ENCODE results near the gene LRRC75A. TPM values are rescaled to one million over a fixed set of nuclear protein-coding genes. Genes with fewer than 3 reads are reported as not detected.
"Not testable (repeated sequence)": the region's sequence is repeated elsewhere in the genome, so short reads cannot be mapped to it uniquely, and the experiment has no call there.

LRRC75A gene, protein sequence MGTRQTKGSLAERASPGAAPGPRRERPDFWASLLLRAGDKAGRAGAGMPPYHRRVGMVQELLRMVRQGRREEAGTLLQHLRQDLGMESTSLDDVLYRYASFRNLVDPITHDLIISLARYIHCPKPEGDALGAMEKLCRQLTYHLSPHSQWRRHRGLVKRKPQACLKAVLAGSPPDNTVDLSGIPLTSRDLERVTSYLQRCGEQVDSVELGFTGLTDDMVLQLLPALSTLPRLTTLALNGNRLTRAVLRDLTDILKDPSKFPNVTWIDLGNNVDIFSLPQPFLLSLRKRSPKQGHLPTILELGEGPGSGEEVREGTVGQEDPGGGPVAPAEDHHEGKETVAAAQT
- 1.1 and 1.3 TPM in 2 replicates for total RNA-seq

DNA sequence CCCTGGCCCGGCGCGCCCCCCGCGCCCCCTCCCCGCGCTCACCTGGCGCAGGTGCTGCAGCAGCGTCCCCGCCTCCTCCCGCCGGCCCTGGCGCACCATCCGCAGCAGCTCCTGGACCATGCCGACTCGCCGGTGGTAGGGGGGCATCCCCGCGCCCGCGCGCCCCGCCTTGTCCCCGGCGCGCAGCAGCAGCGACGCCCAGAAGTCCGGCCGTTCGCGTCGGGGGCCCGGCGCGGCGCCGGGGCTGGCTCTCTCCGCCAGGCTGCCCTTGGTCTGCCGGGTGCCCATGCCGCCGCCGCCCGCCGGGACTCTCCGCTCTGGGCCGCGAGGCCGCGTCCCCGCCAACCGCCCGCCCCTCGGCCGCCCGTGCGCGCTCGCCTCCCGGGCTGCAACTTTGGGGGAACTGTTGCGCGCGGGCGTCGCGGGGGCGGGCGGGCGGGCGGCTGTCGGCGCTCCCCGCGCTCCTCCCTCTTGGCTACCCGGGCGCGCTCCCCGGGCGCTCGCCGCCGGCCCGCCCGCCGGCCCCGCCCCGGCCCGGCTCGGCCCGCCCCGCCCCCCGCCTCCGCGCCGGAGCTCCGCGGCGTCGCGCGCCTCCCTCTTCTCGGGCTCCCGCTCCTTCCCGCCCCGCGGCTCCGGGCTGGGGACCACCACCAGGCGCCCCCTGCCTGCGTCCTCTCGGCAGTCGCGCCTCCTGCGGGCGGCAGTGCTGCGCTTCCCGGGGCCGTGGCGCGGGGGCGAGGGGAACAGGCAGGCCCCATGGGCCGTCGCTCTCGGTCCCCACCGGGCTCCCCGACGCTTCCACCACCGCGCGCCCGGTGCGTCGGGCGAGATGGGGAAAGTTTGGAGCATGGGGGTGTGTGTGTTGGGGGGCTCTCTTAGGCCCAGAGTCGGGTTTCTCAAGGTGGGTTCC is at the start of gene LRRC75A:
LRRC75A (minus strand) TSS at position 491 of the 910 bp plus-strand sequence; CDS start at position 288, 203 bp downstream.
- intact Hi-C loops (cut with micrococcal nuclease), result no loop called here

DNA sequence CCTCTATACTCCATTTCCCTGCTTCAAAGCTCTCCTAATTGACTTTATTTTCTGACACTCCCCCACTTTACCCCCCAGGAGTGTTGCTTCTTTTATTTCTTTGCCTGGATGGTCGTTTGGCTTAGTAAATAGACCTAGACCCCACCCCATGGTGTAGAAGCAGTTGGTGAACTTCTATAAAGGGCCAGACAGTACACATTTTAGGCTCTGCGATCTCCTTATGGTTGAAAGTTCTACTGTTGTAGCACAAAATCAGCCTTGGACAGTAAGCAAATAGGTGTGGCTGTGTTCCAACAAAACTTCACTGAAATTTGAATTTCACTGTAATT is 45.1 kb upstream of the LRRC75A start:
- intact Hi-C loops (cut with micrococcal nuclease), result loop anchor here (1.0 to 10.0 kb wide), 6 partner anchors 52 to 744 kb away; partner anchors contain the start of genes CCDC144A, COPS3, TTC19 and ZSWIM7

DNA sequence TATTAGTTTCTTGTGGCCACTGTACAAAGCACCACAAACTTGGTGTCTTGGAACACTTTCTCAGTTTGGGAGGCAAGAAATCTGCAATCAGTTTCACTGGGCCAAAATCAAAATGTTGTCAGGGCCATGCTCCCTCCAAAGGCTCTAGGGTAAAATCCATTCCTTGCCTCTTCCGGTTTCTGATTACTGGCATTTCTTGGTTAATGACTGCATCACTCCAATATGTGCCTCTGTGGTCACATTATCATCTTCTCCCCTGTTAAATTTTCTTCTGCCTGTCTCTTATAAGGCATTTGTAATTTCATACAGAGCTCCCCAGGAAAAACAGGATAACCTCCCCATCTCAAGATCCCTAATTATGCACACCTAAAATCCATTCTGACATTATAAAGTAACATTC is 42.2 kb upstream of the LRRC75A start:
- intact Hi-C loops (cut with micrococcal nuclease), result loop anchor here (10.0 kb wide), 2 partner anchors 509 to 539 kb away; partner anchors contain the start of genes TTC19 and ZSWIM7

DNA sequence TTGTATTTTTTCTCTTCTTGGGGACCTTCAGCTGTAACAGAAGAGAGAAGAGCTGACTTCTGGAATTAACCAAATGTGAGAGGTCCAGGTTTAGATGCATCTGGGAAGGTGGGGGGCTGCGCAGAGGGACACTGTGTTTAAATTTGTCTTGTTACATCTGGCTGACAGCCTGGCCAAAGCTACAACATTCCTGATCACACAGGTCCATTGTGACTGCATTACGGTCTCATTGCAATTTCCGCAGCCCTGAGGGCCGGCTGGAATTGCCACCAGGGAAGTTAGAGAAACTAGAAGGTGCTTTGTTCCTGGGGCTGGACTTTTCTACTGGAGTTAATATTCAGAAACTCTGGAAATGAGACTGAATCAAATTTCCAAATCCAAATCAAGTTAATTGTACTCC is 37.9 kb upstream of the LRRC75A start:
- intact Hi-C loops (cut with micrococcal nuclease), result loop anchor here (10.0 kb wide), 2 partner anchors 505 to 535 kb away; partner anchors contain the start of genes TTC19 and ZSWIM7

DNA sequence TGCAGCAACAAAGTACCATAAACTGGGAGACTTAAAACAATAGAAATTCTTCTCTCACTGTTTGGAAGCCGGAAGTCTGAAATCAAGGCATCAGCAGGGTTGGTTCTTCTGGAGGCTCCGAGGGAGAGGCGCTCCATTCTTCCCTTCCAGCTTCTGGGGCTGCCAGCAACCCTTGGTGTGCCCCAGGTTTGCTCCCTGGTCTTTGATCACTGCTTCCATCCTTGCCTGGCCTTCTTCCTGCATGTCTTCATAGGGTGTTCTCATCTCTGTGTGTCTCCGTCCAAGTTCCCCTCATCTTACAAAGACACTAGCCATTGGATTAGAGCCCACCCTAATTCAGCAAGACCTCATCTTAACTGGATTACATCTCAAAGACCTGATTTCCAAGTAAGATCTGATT is 35.3 kb upstream of the LRRC75A start:
- intact Hi-C loops (cut with micrococcal nuclease), result no loop called here

DNA sequence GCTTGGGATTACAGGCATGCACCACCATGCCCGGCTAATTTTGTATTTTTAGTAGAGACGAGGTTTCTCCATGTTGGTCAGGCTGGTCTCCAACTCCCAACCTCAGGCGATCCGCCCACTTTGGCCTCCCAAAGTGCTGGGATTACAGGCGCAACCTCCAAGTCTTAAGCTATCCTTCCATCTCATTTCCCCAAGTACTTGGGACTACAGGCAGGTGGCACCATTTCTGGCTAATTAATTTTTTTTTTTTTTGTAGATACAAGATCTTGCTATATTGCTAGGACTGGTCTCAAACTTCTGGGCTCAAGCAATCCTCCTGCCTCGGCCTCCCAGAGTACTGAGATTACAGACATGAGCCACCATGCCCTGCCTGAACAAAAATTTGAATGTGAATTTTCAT is 33.6 kb upstream of the LRRC75A start:
- intact Hi-C loops (cut with micrococcal nuclease), result not testable (repeated sequence)

DNA sequence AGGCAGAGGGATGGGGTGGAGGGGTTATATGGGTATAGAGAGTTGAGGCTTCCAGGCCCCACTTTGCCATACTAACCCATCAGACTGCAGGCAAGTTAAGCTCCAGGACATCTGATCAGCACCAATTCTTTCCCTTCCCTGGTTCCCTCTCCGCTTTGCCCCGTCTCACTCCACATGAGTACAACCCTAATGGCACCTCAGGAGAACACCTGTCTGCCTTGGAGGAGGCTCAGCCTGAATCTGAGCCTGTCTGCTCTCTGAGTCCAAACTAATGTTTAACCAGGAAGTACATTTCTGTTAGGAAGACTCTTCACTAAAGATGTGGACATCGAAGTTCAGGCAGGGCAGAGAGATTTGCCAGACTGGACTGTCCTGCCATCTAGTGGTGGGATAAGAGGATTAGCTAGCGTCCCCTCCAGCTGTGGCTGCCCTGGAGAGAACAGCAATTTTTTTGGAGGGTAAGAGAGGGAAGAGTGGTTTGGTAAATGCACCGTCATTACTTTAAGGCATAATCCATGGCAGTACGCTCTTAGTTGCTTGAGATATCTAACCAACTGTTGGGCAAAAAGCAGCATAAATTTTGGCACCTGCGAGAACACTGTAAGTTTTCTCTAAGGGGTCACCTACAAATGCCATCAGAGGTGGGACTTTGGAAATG is 29.2 kb upstream of the LRRC75A start:
- intact Hi-C loops (cut with micrococcal nuclease), result loop anchor here (1.0 to 5.0 kb wide), 5 partner anchors 68 to 692 kb away; no protein-coding TSS in a partner anchor

DNA sequence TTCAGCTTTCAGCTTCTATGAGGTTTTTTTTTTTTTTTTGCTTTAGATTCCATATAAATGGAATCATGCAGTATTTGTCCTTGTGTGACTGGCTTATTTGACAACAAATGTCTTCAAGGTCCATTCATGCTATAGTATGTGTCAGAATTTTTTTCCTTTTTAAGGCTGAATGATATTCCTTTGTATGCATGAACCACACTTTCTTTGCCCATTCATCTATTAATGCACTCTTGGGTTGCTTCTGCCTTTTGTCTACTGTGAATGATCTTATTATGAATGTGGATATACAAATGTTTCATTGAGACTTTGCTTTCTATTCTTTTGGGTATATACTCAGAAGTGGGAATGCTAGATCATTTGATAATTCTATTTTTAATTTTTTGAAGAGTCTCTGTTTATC is 27.0 kb upstream of the LRRC75A start:
- intact Hi-C loops (cut with micrococcal nuclease), result no loop called here

DNA sequence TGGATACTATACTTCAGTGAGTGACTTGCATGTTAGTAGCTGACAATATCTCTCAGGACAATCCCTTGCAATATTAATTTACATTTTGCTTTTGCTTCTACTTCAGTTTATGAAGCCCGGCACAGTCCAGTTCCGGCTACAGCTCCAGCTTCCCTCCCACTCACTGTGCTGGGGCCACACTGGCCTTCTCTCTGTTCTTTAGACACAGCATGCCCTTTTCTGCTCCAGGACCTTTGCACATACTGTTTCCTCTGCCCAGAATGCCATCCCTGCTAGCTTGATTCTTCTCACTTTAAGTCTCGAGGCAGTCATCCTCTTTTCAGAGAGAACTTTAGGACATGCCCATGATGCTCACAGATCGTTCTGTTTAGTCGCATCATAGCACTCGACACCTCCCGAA is 25.5 kb upstream of the LRRC75A start:
- intact Hi-C loops (cut with micrococcal nuclease), result no loop called here

DNA sequence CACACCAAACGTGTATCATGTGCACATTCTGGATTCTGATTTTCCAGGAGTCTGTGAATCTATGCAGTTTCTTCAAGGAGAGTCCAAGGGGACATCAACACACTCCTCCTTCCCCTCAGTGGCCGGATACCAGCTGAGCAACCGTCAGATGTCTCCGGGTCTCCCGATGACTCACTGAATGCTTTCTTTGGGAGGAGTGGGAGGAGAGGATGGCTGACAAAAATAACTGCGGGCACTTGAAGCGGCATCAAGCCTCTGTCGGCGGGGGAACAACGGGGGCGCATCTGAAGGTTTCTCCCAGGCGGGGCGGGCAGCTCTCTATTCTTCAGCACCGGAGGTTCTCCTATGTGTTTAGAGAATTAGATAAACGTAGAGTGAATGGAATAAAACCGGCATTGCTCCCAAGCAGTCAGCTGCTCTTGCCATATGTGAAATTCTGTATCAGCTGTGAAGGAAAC is 24.6 kb upstream of the LRRC75A start:
- intact Hi-C loops (cut with micrococcal nuclease), result no loop called here

DNA sequence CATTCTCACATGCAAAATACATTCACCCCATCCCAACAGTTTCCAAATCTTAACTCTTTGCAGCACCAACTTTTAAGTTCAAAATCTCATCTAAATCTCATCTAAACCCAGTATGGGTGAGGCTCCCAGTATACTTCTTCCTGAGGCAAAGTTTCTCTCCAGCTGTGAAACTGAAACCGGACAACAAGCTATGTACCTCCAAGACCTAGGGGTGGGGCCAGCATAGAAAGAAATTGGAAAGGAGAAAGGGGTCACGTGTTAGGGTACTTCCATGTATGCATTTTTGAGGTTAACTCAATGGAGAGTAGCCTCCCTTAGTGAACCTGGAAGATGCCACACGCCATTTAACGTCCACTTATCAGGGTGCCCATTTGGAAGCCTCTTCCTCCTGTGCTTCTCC is 23.9 kb upstream of the LRRC75A start:
- intact Hi-C loops (cut with micrococcal nuclease), result no loop called here

DNA sequence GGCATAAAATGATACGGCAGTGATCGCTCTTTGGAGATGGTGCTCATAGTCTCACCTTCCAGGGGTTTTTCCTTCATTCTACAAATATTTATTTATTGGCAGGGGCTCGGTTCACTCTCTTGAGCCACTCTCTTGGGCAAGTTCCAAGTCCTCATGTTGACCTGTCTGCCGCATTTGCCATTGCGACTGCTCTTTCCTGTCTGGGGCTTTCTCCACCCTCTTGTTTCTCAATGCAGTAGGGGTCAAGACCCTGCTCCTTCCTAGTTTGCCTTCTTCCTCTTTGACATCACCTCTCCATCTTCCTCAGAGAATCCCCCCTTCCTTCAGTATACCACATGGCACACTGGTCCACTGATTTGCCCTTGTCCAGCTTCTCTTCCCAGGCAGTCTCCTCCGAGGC is 21.9 kb upstream of the LRRC75A start:
- intact Hi-C loops (cut with micrococcal nuclease), result no loop called here

DNA sequence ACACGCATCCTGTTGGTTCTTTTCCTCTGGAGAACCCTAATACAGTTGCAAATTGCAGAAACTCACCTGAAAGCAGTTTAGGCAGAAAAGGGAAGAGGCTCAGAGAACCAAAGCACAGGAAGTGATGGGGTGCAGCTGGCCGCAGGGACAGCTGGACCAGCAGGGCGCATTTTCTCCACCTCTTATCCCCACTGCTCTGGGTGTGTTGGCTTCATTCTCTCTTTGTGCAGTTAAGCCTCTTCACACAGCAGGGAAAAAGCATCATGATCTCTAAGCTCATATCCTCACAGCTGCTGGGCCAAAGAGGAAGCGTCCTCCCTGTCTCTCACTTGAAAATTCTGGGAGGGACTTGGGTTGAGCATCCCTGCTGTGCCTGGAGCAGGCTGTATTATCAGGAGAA is 20.0 kb upstream of the LRRC75A start:
- intact Hi-C loops (cut with micrococcal nuclease), result no loop called here

DNA sequence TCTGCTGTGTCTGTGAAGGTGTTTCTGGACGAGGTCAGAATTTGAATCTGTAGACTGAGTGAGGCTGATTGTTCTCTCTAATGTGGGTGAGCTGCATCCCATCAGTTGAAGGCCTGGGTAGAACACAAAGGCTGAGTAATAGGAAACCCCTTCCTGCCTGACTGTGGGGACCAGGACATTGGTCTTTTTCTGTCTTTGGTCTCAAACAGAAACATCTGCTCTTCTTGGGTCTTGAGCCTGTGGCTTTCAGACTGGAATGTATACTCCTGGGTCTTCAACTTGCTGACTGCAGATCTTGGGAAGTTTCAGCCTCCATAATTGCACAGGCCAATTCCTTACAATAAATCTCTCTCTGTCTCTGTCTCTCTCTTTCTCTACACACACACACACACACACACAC is 19.6 kb upstream of the LRRC75A start:
- intact Hi-C loops (cut with micrococcal nuclease), result no loop called here

DNA sequence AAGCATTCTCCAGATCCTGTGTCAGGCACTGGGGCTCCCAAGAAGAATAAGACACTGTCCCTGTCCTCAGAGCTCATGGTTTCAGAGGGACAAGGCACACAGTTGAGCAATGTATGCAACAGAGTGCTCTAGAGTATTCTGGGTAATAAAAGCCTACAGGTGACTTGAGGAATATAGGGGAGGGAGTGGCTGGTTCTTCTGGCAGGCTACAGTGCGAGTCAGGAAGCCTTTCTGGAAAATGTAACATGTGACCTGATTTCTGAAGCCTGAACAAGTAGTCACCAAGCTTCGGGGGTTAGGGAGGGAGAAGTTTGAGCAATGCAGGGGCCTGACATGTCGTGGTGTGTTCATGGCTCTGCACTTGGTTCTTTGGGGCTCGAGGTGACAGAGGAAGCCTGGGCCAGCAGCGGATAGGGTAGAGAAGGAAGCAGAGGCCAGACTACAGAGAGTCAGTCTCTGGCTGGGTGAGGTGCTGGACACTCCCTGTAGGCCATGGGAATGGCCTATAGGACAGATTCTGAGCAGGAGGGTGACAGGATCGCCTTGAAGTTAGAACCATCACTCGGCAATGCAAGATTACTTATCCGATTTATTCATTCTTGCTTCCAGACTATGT is 16.0 kb upstream of the LRRC75A start:
- intact Hi-C loops (cut with micrococcal nuclease), result no loop called here

DNA sequence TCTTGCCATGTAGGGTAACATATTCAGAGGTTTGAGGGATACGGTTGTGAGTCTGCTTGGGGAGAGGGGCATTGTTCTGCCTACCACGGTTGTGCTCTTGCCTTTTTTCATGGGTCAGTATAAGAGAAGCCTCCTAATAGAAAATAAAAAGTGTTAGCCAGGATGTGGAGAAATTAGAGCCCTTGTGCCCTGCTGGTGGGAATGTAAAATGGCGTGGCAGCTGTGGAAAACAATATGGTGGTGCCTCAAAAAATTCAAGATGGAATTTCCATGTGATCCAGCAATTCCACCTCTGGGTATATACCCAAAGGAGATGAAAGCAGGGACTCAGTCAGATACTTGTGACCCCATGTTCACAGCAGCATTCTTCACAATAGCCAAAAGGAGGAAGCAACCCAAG is 14.2 kb upstream of the LRRC75A start:
- intact Hi-C loops (cut with micrococcal nuclease), result no loop called here

DNA sequence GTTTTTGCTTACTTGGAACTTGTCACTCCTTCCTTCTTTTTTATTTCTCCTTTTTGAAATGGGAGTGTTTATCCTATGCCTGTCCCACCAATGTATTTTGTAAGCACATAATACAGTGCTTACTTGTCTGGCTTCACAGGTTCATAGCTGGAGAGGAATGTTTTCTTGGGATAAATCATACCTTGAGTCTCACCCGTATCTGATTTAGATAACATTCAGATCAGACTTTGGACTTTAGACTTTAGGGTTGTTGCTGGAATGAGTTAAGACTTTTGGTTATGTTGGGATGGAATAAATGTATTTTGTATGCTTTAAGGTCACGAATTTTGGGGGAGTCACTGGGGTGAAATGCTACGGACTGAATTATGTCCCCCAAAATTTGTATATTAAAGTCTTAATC is 13.0 kb upstream of the LRRC75A start:
- intact Hi-C loops (cut with micrococcal nuclease), result no loop called here

DNA sequence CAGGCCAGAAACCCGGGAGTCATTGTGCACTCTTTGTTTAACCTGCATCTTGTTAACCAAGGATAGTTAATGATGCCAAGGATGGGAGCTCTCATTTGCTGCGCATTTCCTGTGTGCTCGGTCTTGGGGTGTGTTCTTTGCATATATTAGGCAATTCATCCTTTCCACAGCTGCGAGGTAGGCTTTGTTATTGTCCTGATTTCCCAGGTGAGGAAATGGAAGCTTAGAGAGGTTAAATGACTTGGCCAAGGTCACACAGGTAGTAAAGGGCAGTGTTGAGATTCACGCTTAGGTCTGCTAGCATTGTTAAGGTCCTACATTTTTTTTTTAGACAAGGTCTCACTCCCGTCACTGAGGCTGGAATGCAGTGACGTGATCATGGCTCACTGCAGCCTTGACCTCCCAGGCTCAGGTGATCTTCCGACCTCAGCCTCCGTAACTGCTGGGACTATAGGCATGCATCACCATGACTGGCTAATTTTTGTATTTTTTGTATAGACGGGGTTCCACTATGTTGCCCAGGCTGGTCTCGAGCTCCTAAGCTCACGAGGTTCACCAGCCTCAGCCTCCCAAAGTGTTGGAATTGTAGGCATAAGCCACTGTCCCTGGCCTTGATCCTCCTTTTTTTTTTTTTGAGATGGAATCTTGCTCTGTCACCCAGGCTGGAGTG is 5.0 kb upstream of the LRRC75A start:
- intact Hi-C loops (cut with micrococcal nuclease), result no loop called here

DNA sequence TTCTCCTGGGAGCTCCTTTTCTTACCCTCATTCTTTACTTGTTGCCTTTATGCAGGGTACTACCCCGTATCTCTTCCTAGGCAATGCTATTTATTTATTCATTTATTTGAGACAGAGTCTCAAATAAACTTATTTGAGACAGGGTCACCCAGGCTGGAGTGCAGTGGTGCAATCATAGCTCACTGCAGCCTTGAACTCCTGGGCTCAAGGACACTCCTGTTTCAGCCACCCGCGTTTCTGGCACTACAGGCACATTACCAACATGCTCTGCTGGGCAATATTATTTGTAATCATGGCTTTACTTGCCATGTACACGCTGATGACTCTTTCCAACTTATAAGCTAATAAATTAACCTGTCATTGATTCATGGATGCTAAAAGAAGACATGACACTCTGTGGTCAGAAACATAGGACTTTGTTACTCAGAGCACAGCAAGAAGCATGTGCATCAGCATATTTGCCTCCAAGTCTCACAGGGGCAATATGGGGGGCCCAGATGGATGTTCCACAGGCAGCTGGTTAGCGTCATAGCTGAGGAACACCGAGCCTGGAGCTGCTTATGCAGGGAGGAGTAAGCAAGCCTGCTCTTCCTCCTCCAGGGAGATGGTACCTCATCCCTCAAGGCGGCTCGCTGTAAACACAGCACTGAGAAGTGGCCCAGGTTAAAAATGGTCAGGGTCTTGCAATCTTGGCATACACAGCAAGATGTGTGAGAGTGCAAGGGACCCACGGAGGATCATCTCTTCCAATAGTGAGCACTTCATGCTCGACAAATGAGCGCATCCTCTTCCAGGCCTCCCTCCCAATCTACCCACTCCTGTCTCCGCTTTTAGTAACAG is 4.2 kb upstream of the LRRC75A start:
- intact Hi-C loops (cut with micrococcal nuclease), result no loop called here

DNA sequence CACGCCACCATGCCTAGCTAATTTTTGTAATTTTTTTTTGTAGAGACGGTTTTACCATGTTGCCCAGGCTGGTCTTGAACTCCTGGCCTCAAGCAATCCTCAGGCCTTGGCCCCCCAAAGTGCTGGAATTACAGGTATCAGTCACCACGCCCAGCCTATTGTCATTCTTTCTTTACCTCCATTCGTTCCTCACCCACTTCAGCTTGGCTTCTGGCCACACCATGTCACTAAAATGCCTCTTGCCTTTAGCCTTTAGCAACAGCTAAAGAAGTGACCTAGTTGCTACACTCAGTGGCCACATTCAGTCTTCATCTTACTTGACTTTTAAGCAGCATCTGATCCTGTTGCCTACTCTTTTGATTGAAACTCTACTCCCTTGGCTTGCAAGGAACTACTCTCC is 3.6 kb upstream of the LRRC75A start:
- intact Hi-C loops (cut with micrococcal nuclease), result no loop called here
